Hepatocyte (in vitro differentiated cells): ENCODE data around the gene RTBDN.

Experiments used
- CTCF ChIP-seq: fragments of 200-600 bp; sonication (generic); IDR thresholded peaks from 2 replicates; pipeline ENCODE4 v1.5.1; 2016; ENCODE audit warnings: antibody characterized with exemption, mild to moderate bottlenecking; ENCODE audit not compliant: poor library complexity
- EZH2 ChIP-seq: fragments of 200-600 bp; sonication (generic); IDR thresholded peaks from 2 replicates; pipeline ENCODE4 v1.6.1; 2016; ENCODE audit warnings: antibody characterized with exemption, mild to moderate bottlenecking, borderline replicate concordance
- EZH2phosphoT487 ChIP-seq: fragments of 200-600 bp; sonication (generic); IDR thresholded peaks from one replicate; pipeline ENCODE4 v1.6.1; 2018; ENCODE audit warnings: antibody characterized with exemption, mild to moderate bottlenecking, low read depth, moderate library complexity; ENCODE audit not compliant: unreplicated experiment, severe bottlenecking

DNA sequence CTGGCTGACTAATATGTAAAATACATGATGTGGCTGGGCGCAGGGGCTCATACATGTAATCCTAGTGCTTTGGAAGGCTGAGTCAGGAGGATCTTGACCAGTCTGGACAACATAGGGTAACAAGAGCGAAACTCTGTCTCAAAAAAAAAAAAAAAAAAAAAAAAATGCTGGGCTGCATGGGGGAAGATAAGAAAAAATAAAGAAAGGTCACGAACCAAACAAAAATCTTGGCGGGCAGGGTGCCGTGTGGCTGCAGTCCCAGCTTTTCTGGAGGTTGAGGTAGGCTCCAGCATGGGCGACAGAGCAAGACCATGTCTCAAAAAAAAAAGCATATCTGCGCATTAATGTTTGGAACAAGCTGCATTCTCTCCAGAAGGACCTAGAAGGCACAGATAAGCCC lies 19.3 kb downstream of the RTBDN start:
- TF ChIP-seq CTCF (no peak), EZH2 (no peak), EZH2phosphoT487 (no peak)
